HG03565 (cell line): ENCODE measurements around the gene FIS1.
"Not testable (repeated sequence)": the region's sequence is repeated elsewhere in the genome, so short reads cannot be mapped to it uniquely, and the experiment has no call there.

Experiments used
- ATAC-seq: cut with Tn5 transposase; IDR thresholded peaks from one replicate; pipeline ENCODE4 v1.9.1; 2021; ENCODE audit warnings: mild to moderate bottlenecking, moderate library complexity; ENCODE audit not compliant: unreplicated experiment

Gene FIS1

DNA sequence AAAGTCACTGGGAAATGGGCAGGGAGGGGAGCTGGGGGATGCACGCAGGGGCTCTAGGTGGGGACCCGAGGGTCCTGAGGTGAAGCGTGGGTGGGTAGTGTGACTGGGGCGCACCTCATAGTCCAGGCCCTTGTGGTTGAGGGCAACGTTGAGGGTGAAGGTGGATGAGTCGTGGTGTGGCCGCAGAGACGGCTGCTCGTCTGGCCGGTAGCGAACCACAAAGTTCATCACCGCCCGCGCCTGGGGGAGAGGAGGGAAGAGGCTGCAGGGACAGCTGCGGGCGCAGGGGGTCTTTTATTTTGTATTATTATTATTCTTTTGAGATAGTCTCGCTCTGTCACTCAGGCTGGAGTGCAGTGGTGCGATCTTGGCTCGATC lies 38.2 kb downstream of the FIS1 start:
- ATAC-seq, result no peak

GRCh38 chr7:101205901-101206664 lies 38.8 kb downstream of the FIS1 start:
- ATAC-seq, result no peak

DNA sequence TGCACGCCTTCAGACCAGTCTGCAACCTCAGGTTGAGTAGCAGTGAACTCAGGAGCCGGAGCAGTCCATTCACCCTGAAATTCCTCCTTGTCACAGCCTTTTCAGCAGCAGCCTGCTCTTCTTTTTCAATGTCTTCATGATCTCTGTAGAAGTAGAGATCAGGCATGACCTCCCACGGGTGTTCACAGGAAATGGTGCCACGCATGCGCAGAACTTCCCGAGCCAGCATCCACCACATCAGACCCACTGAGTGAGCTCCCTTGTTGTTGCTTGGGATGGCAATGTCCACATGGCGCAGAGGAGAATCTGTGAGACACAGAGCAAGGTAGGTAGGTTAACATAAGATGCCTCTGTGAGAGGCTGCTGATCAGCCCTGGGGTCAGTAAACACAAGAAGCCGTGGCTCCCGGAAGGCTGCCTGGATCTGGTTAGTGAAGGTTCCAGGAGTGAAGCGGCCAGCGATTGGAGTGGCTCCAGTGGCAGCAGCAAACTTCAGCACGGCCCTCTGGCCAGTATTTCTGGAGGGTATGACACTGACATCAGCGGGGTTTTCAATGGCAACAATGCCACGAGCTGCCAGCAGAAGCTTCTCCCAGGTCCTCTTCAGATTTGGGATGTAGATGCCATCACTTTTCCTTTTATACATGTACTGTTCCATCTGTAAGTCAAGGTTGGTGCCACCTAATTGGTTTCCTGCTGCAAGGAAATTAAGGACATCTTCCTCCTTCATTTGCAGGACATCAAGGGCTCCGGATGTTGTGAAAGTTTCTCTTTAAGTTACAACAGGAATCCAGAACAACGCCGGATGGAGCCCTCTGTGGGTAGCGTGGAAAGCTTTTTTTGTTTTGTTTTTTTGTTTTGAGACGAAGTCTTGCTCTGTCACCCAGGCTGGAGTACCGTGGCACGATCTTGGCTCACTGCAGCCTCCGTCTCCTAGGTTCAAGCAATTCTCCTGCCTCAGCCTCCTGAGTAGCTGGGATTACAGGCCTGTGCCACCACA lies 40.8 kb downstream of the FIS1 start:
- not testable (repeated sequence) for ATAC-seq

- ATAC-seq, result no peak
These were observed 42.3 kb downstream of the FIS1 start for GRCh38 chr7:101202603-101202918.

GRCh38 chr7:101201695-101202602 lies 42.9 kb downstream of the FIS1 start:
- ATAC-seq, result no peak

DNA sequence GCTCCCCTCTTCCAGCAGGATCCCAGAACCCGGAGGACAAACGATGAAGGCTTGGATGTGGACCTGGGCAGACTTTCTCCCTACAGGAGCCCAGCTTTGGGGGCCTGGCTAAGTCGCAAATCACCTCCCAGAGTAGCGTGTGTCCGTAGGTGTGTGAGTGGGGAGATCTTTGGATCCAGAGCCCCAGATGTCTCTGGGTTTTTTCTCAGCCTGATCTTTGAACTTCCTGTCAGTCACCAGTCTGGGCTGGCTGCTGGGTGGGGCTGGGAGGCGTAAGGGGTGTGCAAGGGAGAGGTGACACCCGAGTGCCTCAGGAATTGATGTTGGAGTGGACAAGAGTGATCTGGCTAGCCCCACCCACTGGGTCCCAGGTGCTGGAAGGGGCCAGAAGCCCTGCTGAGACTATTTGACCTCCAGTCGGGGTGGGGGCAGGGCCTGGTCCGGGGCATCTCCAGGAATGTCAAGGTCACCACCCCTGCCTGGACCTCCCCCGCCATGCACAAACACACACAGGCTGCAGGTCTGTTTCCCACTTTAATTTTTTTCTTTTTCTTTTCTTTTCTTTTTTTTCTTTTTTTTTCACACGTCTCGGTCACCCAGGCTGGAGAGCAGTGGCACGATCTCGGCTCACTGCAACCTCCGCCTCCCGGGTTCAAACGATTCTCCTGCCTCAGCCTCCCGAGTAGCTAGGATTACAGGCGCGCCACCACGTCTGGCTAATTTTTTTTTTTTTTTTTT lies 43.9 kb downstream of the FIS1 start, which contains the start of gene MOGAT3:
TSS of gene MOGAT3 (minus strand) at position 175 of the 738 bp plus-strand sequence. CDS start 182 bp downstream, outside the sequence.
- ATAC-seq, result no peak

- ATAC-seq, result no peak
These were observed 44.4 kb downstream of the FIS1 start for GRCh38 chr7:101200504-101200861.

DNA sequence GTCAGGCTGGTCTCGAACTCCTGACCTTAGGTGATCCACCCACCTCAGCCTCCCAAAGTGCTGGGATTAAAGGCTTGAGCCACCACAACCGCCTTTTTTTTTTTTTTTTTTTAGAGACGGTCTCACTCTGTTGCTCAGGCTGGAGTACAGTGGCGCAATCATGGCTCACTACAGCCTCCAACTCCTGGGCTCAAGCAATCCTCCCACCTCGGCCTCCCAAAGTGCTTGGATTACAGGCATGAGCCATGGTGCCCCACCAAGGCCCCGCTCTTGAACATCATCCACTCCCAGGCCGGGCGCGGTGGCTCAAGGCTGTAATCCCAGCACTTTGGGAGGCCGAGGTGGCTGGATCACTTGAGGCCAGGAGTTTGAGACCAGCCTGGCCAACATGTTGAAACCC lies 45.4 kb downstream of the FIS1 start:
- ATAC-seq, result not testable (repeated sequence)

- ATAC-seq, result no peak
These were observed 46.4 kb downstream of the FIS1 start for GRCh38 chr7:101198476-101198875.

DNA sequence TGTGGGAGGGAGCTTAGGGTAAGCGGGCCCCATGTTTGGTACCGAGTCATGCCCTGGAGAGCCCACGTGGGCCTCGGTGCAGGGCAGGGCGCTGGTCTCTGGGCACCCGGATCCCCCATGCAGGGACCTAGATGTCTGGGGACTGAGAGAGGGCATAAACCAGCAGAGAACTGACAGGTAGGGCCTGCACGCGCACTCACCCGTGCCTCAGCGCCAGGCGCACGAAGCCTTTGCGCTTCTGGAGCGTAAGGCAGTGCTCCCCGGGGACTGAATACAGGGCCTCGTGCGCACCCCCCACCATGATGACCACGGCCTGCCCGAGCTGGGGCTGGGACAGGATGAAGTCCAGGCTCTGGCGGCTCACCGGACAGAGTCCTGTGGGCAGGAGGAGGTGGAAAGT lies 46.9 kb downstream of the FIS1 start:
- ATAC-seq, result no peak

DNA sequence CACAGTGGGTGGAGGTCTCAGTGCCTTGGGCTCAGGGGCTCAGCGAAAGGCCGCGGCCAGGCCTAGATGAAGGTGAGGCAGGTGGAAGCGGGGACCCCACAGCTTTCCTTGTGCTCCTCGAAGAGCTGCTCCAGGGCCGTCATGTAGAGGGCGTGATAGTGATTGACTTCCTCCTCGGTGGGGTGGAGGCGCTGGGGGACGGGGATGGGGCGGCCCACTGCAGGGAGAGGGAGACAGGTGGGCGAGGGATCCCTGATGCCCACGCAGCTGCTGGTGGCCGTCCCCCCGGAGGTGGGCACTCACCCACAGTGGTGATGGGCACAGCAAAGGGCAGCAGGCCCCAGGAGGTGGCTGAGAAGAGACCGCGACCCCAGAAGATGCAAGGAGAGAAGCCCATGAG lies 49.0 kb downstream of the FIS1 start:
- no peak for ATAC-seq
